ENCODE results near the gene SLC26A4.

The SLC26A4 gene

DNA sequence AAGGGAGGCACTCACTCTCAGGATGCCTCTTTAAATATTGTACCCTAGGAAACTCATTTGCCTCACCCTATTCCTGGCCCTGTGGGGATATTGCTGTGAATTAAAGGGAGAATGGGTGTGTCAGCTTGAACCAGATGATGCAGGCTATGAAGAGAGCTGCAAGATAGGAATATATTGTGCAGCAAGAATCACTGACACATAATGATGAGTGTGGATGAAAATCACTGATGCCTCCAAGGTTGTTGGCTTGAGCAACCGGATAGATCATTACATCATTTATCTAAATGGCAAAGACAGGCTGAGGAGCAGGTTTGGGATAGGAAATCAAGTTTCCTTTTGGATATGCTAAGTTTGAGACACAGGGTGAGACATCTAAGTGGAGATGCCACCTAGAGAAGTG, 6.2 kb downstream of the SLC26A4 start:
- Histone ChIP-seq H3K4me1 (ENCODE audit: control insufficient read depth, insufficient read depth, low read length) (no peaks in the 10 kb centered on the region), H3K36me3 (ENCODE audit: control insufficient read depth, insufficient read depth, low read length) (no peaks in the 10 kb centered on the region), H3K9ac (ENCODE audit: low read length) (no peak overlapping the region), H3K27me3 (ENCODE audit: control insufficient read depth, insufficient read depth, low read length) (peaks cover 4% of the 10 kb centered on the region), H3K4me3 (ENCODE audit: low read length) (no peak overlapping the region), H3K27ac (ENCODE audit: low read depth, low read length) (no peak overlapping the region)

DNA sequence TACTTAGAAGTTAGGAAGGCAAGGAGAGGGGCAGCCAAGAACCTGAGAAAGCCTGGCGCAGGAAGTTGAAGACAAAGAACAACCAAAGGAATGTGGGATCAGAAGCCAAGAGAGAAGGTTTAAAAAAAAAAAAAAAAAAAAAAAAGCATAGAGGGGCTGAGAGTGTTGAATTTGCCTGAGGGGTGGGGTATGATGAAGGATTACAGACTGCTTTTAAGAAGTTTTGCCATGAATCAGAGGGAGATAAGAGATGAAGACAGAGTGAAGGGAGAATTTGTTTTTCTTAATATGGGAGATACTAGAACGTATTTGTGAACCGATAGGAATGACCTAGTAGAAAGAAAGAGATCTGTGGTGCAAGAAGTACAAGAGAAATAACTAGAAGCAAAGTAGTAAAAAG, 6.7 kb downstream of the SLC26A4 start:
- H3K4me3 ChIP-seq (ENCODE audit: low read length): no peak overlapping the region
- no peaks in the 10 kb centered on the region for H3K4me1 ChIP-seq (ENCODE audit: control insufficient read depth, insufficient read depth, low read length)

DNA sequence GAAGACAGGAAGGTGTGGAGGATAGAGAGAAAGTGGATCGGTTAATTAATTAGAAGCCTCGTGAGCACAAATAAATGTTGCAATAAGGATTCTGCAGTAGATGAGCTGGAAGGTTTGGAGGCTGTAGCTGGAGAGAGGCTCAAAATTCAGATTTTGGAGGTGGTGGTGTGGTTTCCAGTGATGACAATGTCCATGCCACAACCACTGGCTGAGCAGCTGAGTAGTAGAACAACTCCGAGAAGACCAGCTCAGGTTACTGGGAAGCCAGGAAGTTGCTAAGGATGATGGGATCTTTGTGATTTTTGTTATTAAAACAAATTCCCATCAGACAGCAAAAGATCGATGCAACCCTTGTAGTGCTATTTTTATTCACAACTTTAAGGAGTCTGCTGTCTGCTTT, 7.7 kb downstream of the SLC26A4 start:
- H3K4me1 ChIP-seq (ENCODE audit: control insufficient read depth, insufficient read depth, low read length): no peaks in the 10 kb centered on the region
- no peak overlapping the region for H3K4me3 ChIP-seq (ENCODE audit: low read length)
- no peak overlapping the region for H3K27ac ChIP-seq (ENCODE audit: low read depth, low read length)
- H3K36me3 ChIP-seq (ENCODE audit: control insufficient read depth, insufficient read depth, low read length): no peaks in the 10 kb centered on the region
- no peaks in the 10 kb centered on the region for H3K27me3 ChIP-seq (ENCODE audit: control insufficient read depth, insufficient read depth, low read length)
- no peak overlapping the region for H3K9ac ChIP-seq (ENCODE audit: low read length)

More for the DNA sequence above, 6.7 kb downstream of the SLC26A4 start:
- Histone ChIP-seq H3K27me3 (ENCODE audit: control insufficient read depth, insufficient read depth, low read length) (no peaks in the 10 kb centered on the region), H3K36me3 (ENCODE audit: control insufficient read depth, insufficient read depth, low read length) (no peaks in the 10 kb centered on the region), H3K9ac (ENCODE audit: low read length) (no peak overlapping the region), H3K27ac (ENCODE audit: low read depth, low read length) (no peak overlapping the region)

DNA sequence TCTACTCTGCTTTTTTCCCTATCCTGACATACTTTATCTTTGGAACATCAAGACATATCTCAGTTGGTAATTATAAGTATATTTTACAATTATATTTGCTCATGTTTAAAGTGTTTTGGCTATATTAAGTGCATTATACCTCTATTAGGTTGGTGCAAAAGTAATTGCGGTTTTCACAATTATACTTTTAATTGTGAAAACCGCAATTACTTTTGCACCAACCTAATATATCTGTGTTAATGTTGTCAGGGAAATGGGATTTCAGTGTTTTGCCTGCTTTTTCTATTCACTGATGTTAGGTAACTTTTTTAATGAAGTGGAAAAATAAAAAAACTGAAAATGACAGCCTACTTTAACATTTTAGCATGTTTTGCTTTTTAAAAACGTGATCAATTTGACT, 11.6 kb downstream of the SLC26A4 start:
- Histone ChIP-seq H3K9ac (ENCODE audit: low read length) (no peak overlapping the region), H3K4me1 (ENCODE audit: control insufficient read depth, insufficient read depth, low read length) (no peaks in the 10 kb centered on the region), H3K36me3 (ENCODE audit: control insufficient read depth, insufficient read depth, low read length) (no peaks in the 10 kb centered on the region), H3K4me3 (ENCODE audit: low read length) (no peak overlapping the region), H3K27ac (ENCODE audit: low read depth, low read length) (no peak overlapping the region), H3K27me3 (ENCODE audit: control insufficient read depth, insufficient read depth, low read length) (no peaks in the 10 kb centered on the region)

DNA sequence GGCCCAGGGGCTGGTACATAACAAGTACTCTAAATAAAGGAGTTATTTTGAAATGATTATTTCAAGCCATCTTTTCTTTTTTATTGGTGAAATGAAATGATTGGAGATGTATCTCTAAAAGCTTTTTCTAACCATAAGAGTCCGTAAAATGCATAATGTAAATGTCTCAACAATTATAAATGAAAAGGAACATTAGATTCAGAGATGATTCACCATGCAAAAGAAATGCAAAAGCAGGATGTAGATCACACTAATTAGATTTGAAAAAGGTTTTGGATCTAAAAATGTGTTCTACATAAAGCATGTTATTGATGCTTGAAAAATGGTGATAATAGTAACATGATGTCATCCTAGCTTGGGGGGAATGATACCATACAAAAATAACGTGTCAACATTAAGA, 15.6 kb downstream of the SLC26A4 start:
- Histone ChIP-seq H3K9ac (ENCODE audit: low read length) (no peak overlapping the region), H3K4me3 (ENCODE audit: low read length) (no peak overlapping the region), H3K27me3 (ENCODE audit: control insufficient read depth, insufficient read depth, low read length) (no peaks in the 10 kb centered on the region), H3K27ac (ENCODE audit: low read depth, low read length) (no peak overlapping the region), H3K36me3 (ENCODE audit: control insufficient read depth, insufficient read depth, low read length) (no peaks in the 10 kb centered on the region), H3K4me1 (ENCODE audit: control insufficient read depth, insufficient read depth, low read length) (no peaks in the 10 kb centered on the region)

DNA sequence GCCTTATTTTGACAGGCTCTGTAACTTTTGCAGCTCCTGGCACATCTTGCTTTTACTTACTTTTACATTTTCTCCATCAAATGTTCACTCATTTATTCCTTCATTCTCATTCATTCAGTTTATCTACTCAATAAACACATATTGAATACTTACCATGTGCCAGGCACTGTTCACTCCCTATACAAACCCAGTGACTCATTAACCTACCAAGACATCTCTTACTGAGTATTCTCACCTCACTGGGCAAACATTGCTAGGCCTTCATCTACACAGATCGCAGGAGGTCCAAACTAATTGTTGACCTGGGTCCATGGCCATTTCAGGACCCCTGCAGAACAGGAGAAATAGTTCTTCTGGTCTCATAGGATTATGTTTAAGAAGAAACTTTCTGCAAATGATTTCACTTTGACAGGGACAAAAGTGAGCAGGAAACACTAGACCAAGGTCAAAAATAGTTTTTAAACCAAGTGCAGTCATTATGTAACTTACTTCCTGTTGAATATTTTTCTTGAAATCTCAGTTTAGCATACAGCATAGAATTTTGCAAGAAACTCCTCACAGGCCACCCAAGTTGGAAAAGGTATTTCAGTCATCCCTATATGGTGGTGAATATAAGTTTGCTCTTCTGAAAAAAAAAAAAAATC, 17.6 kb downstream of the SLC26A4 start:
- no peak overlapping the region for H3K27ac ChIP-seq (ENCODE audit: low read depth, low read length)
- H3K9ac ChIP-seq (ENCODE audit: low read length): no peak overlapping the region
- no peaks in the 10 kb centered on the region for H3K36me3 ChIP-seq (ENCODE audit: control insufficient read depth, insufficient read depth, low read length)
- H3K27me3 ChIP-seq (ENCODE audit: control insufficient read depth, insufficient read depth, low read length): no peaks in the 10 kb centered on the region
- H3K4me3 ChIP-seq (ENCODE audit: low read length): no peak overlapping the region
- H3K4me1 ChIP-seq (ENCODE audit: control insufficient read depth, insufficient read depth, low read length): no peaks in the 10 kb centered on the region

DNA sequence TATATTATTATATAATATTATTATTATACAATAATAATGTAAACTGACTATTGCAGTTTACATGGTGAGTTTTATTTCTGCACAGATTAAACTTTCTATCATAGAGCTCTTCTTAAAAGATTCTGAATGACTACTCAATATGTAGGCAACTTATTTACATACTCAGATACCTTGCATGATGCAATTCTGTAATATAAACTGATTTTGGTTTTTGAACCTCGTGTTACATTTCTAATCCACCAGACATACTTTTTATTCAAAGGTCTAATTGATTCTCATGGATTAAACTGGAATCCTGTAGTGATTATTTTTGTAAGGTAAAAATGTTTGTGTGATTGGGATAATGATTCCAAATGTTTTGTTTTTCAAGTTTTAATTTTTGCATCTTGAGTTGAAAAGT, 19.9 kb downstream of the SLC26A4 start:
- H3K36me3 ChIP-seq (ENCODE audit: control insufficient read depth, insufficient read depth, low read length): no peaks in the 10 kb centered on the region
- no peaks in the 10 kb centered on the region for H3K4me1 ChIP-seq (ENCODE audit: control insufficient read depth, insufficient read depth, low read length)
- no peak overlapping the region for H3K27ac ChIP-seq (ENCODE audit: low read depth, low read length)
- no peak overlapping the region for H3K4me3 ChIP-seq (ENCODE audit: low read length)
- H3K27me3 ChIP-seq (ENCODE audit: control insufficient read depth, insufficient read depth, low read length): no peaks in the 10 kb centered on the region
- H3K9ac ChIP-seq (ENCODE audit: low read length): no peak overlapping the region

DNA sequence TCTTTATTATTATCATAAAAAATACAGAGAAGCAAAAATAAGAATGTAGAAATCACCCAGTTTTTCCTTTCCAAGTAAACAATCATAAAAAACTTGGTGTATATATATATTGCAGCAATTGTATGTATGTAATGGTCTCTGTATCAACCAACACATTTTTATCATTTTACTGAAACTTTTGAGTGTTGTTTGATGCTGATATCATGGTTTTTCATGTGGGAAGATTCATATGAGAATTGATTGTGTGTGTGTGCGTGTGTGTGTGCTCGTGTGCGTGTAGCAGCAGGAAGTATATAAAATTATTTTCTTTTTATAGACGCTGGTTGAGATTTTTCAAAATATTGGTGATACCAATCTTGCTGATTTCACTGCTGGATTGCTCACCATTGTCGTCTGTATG, 22.3 kb downstream of the SLC26A4 start:
- no peak overlapping the region for H3K9ac ChIP-seq (ENCODE audit: low read length)
- H3K36me3 ChIP-seq (ENCODE audit: control insufficient read depth, insufficient read depth, low read length): no peaks in the 10 kb centered on the region
- H3K4me3 ChIP-seq (ENCODE audit: low read length): no peak overlapping the region
- H3K27me3 ChIP-seq (ENCODE audit: control insufficient read depth, insufficient read depth, low read length): no peaks in the 10 kb centered on the region
- H3K27ac ChIP-seq (ENCODE audit: low read depth, low read length): no peak overlapping the region
- no peaks in the 10 kb centered on the region for H3K4me1 ChIP-seq (ENCODE audit: control insufficient read depth, insufficient read depth, low read length)

DNA sequence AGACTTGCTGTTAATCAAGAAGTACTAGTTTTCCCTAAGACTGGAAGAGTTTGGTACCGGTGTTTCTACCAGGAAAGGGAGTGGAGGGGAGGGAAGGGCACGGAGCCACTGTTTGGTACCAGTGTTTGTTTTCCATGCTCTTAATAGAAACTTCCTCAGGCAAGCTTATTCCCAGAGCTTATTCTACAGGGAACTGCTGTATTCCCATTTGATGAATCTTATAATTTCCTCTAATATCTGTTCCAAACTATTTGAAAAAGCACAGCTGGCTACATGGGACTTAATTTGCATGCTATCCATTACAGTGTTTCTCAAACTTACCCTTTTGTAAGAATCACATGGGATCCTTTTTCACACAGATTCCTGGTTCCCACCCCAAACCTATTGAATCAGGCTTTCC, 23.7 kb downstream of the SLC26A4 start:
- Histone ChIP-seq H3K36me3 (ENCODE audit: control insufficient read depth, insufficient read depth, low read length) (no peaks in the 10 kb centered on the region), H3K4me1 (ENCODE audit: control insufficient read depth, insufficient read depth, low read length) (no peaks in the 10 kb centered on the region), H3K27ac (ENCODE audit: low read depth, low read length) (no peak overlapping the region), H3K4me3 (ENCODE audit: low read length) (no peak overlapping the region), H3K27me3 (ENCODE audit: control insufficient read depth, insufficient read depth, low read length) (no peaks in the 10 kb centered on the region), H3K9ac (ENCODE audit: low read length) (no peak overlapping the region)

DNA sequence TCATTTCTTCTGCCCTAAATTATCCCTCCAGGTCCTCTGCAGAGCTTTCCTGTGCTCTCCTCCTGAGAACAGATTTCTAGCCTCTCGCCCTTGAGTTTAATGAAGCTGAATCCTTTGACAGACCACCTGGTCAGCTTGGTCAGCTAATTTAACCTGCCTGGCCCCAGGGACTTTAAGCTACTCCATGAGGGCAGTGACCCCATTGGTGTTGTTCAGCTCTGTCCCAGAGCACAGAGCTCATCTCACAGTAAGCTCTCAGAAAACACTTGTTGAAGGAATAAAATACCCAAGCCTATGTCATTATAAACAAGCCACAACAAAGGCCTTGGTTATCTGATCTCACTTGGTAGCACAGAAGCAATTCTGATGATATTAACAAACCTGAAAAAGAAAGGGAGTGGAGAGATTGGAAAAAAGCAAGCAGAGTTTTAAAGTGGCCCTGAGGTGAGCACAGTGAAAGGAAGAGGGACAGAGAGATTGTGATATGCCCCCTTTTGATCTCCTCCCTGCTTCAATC, 24.4 kb downstream of the SLC26A4 start:
- Histone ChIP-seq H3K27ac (ENCODE audit: low read depth, low read length) (no peak overlapping the region), H3K36me3 (ENCODE audit: control insufficient read depth, insufficient read depth, low read length) (no peaks in the 10 kb centered on the region), H3K4me1 (ENCODE audit: control insufficient read depth, insufficient read depth, low read length) (no peaks in the 10 kb centered on the region), H3K4me3 (ENCODE audit: low read length) (no peak overlapping the region), H3K27me3 (ENCODE audit: control insufficient read depth, insufficient read depth, low read length) (no peaks in the 10 kb centered on the region), H3K9ac (ENCODE audit: low read length) (no peak overlapping the region)

DNA sequence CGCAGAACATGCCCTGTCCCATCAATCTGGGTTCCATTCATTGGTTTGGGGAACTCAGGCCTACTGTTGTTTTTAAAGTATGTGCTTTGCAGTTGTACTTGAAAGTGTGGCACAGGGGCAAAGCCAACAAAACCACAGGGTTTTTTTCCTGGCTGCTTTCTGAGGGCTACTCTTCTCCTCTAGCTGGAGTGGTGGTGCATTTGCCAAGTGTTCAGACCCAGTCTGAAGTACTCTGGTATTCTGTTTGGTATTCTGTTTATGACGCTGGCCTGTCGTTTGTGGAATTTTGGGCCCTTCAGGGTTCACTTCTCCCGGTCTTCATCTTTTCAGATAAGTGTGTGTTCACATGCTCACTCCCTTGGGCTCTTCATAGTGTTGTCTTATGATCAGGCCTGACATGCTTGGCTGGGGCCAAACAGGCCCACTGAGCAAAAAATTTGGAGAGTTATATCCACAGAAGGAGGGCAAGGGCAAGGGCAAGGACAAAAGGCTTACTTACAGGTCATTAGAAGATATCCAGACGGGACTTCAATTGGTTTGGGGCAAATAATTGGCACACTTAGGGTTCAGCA, 26.3 kb downstream of the SLC26A4 start:
- H3K4me1 ChIP-seq (ENCODE audit: control insufficient read depth, insufficient read depth, low read length): no peaks in the 10 kb centered on the region

DNA sequence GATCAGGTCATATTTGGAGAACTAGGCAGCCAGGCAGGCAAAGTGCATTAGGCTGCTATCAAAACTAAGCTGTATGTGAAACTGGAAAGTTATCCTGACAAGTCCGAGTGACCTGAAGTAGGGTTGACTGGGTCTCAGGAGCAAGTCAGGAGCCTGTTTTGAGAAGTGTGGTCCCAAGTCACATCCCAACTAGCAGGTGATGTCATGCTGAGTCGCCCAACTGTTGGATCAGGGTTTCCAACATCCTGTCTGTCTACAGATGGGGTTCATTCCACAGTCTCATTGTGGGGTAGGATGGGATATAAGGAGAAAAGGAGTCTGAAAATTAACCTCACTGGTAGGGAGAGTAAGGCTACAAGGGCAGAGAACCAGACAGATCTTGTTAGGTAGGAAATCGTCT, 27.0 kb downstream of the SLC26A4 start:
- Histone ChIP-seq H3K9ac (ENCODE audit: low read length) (no peak overlapping the region), H3K4me3 (ENCODE audit: low read length) (no peak overlapping the region), H3K27ac (ENCODE audit: low read depth, low read length) (no peak overlapping the region), H3K36me3 (ENCODE audit: control insufficient read depth, insufficient read depth, low read length) (no peaks in the 10 kb centered on the region), H3K4me1 (ENCODE audit: control insufficient read depth, insufficient read depth, low read length) (no peaks in the 10 kb centered on the region), H3K27me3 (ENCODE audit: control insufficient read depth, insufficient read depth, low read length) (no peaks in the 10 kb centered on the region)

More for the DNA sequence above, 26.3 kb downstream of the SLC26A4 start:
- no peaks in the 10 kb centered on the region for H3K36me3 ChIP-seq (ENCODE audit: control insufficient read depth, insufficient read depth, low read length)
- no peak overlapping the region for H3K27ac ChIP-seq (ENCODE audit: low read depth, low read length)
- H3K27me3 ChIP-seq (ENCODE audit: control insufficient read depth, insufficient read depth, low read length): no peaks in the 10 kb centered on the region
- H3K4me3 ChIP-seq (ENCODE audit: low read length): no peak overlapping the region
- no peak overlapping the region for H3K9ac ChIP-seq (ENCODE audit: low read length)

DNA sequence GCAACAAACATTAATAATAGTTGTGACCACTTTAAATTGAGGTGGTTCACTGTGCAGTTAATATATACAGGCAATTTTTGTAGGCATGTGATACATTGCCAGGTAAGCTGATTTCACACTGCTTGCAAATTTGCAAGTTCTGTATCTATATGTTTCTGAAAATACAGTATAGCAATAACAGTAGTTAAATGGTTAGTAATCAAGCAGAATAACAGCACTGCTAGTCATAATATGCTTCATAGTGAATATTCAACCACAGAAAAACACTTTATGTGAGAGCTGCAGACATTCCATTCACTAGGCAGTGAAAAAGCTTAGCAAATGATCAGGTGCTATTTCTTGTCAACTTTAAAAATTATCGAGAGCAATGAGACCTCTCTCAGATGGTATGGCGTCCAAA, 28.9 kb downstream of the SLC26A4 start:
- Histone ChIP-seq H3K36me3 (ENCODE audit: control insufficient read depth, insufficient read depth, low read length) (no peaks in the 10 kb centered on the region), H3K27ac (ENCODE audit: low read depth, low read length) (no peak overlapping the region), H3K27me3 (ENCODE audit: control insufficient read depth, insufficient read depth, low read length) (no peaks in the 10 kb centered on the region), H3K4me1 (ENCODE audit: control insufficient read depth, insufficient read depth, low read length) (peaks cover 5% of the 10 kb centered on the region), H3K4me3 (ENCODE audit: low read length) (no peak overlapping the region), H3K9ac (ENCODE audit: low read length) (no peak overlapping the region)

All from rectal smooth muscle tissue (tissue), 1 donor.